ENCODE data around the gene APOA4. TPM values are rescaled to one million over a fixed set of nuclear protein-coding genes. Genes with fewer than 3 reads are reported as not detected.

APOA4 gene
- polyA plus RNA-seq, 1 donor from 2014 or later, result not detected

GRCh38 chr11:116857936-116858335 lies 34.8 kb upstream of the APOA4 start:
- no peak for TF ChIP-seq MXI1 (conservative IDR thresholded peaks at IDR 0.05; ENCODE audit: poor library complexity, severe bottlenecking)
- TF ChIP-seq REST (IDR thresholded peaks at IDR 0.05; ENCODE audit: borderline replicate concordance), result no peak
- no peak for TF ChIP-seq RAD21 (conservative IDR thresholded peaks at IDR 0.05)
- TF ChIP-seq TAF1 (IDR thresholded peaks at IDR 0.05; ENCODE audit: low read depth), result no peak
- TF ChIP-seq EP300 (conservative IDR thresholded peaks at IDR 0.05; ENCODE audit: poor library complexity, severe bottlenecking), result no peak
- TF ChIP-seq POLR2AphosphoS5 (IDR thresholded peaks at IDR 0.05), result no peak
- no peak for TF ChIP-seq CTCF (IDR thresholded peaks at IDR 0.05; ENCODE audit: poor library complexity, severe bottlenecking)
- Histone ChIP-seq H3K36me3 (ENCODE audit: insufficient read depth, low read length) (peaks cover 11% of the 10 kb centered on the region), H3K27me3 (ENCODE audit: insufficient read depth, low read depth, low read length) (no peaks in the 10 kb centered on the region), H2AFZ (ENCODE audit: low read depth, low read length) (no peak overlapping the region), H3F3A (ENCODE audit: insufficient read depth, low read length, poor library complexity, severe bottlenecking) (no peaks in the 10 kb centered on the region), H3K9me2 (ENCODE audit: insufficient read depth, low read length) (no peaks in the 10 kb centered on the region), H3K27ac (ENCODE audit: low read length) (no peak overlapping the region), H4K20me1 (ENCODE audit: insufficient read depth) (no peaks in the 10 kb centered on the region), H3K79me2 (replicated peaks; ENCODE audit: insufficient read depth, low read length) (no peaks in the 10 kb centered on the region), H3K9me3 (ENCODE audit: low read length) (no peaks in the 10 kb centered on the region), H3K9ac (ENCODE audit: low read length) (no peak overlapping the region), H3K4me3 (ENCODE audit: low read length) (no peak overlapping the region), H3K4me2 (ENCODE audit: low read length) (no peak overlapping the region)

GRCh38 chr11:116857316-116857715 lies 34.2 kb upstream of the APOA4 start:
- Histone ChIP-seq H2AFZ (ENCODE audit: low read depth, low read length) (no peak overlapping the region), H3K27ac (ENCODE audit: low read length) (no peak overlapping the region), H3K36me3 (ENCODE audit: insufficient read depth, low read length) (peaks cover 11% of the 10 kb centered on the region)

More at GRCh38 chr11:116857316-116857715, 34.2 kb upstream of the APOA4 start:
- no peak overlapping the region for H3K4me2 ChIP-seq (ENCODE audit: low read length)
- H3K9me3 ChIP-seq (ENCODE audit: low read length), result no peaks in the 10 kb centered on the region
- H3K4me3 ChIP-seq (ENCODE audit: low read length), result no peak overlapping the region
- H4K20me1 ChIP-seq (ENCODE audit: insufficient read depth), result no peaks in the 10 kb centered on the region
- H3K9ac ChIP-seq (ENCODE audit: low read length), result no peak overlapping the region
- TF ChIP-seq SMC3 (conservative IDR thresholded peaks at IDR 0.05; ENCODE audit: poor library complexity) (no peak), MXI1 (conservative IDR thresholded peaks at IDR 0.05; ENCODE audit: poor library complexity, severe bottlenecking) (no peak), RAD21 (conservative IDR thresholded peaks at IDR 0.05) (no peak), REST (IDR thresholded peaks at IDR 0.05; ENCODE audit: borderline replicate concordance) (no peak), POLR2AphosphoS5 (IDR thresholded peaks at IDR 0.05) (no peak), TAF1 (IDR thresholded peaks at IDR 0.05; ENCODE audit: low read depth) (no peak), EZH2 (IDR thresholded peaks at IDR 0.05; ENCODE audit: borderline replicate concordance, insufficient read depth, low read length, poor library complexity, severe bottlenecking) (no peak), EP300 (conservative IDR thresholded peaks at IDR 0.05; ENCODE audit: poor library complexity, severe bottlenecking) (no peak), CTCF (IDR thresholded peaks at IDR 0.05; ENCODE audit: poor library complexity, severe bottlenecking) (no peak)
- H3K27me3 ChIP-seq (ENCODE audit: insufficient read depth, low read depth, low read length), result no peaks in the 10 kb centered on the region
- no peaks in the 10 kb centered on the region for H3K9me2 ChIP-seq (ENCODE audit: insufficient read depth, low read length)
- H3F3A ChIP-seq (ENCODE audit: insufficient read depth, low read length, poor library complexity, severe bottlenecking), result no peaks in the 10 kb centered on the region
- H3K79me2 ChIP-seq (replicated peaks; ENCODE audit: insufficient read depth, low read length), result no peaks in the 10 kb centered on the region
